Tibial nerve (tissue), 4 donors: ENCODE measurements around the gene NCKAP1.

Experiments used
- CTCF ChIP-seq, 5 experiments: fragments of 200-600 bp in 3 of 5; fragments of 450-650 bp in 2 of 5; sonication (generic) in 3 of 5; IDR thresholded peaks; one replicate each; pipeline ENCODE4 v1.5.1; 2016 to 2019; ENCODE audit warnings: antibody characterized with exemption in 5 of 5, mild to moderate bottlenecking in 3 of 5, moderate library complexity in 2 of 5
- EP300 ChIP-seq, 2 donors: sonication (generic); formaldehyde crosslinking; IDR thresholded peaks; one replicate each; pipeline ENCODE4 v1.6.1; 2017; ENCODE audit warnings: antibody characterized with exemption in 2 of 2, mild to moderate bottlenecking in 1 of 2
- POLR2A ChIP-seq, 2 donors: fragments of 450-650 bp; IDR thresholded peaks; one replicate each; pipeline ENCODE4 v1.6.1; 2017; ENCODE audit warnings: antibody characterized with exemption in 2 of 2, mild to moderate bottlenecking in 2 of 2, moderate library complexity in 2 of 2

- TF ChIP-seq POLR2A (IDR thresholded peaks at IDR 0.05) (no peak), CTCF (IDR thresholded peaks at IDR 0.05) (no peak), EP300 (IDR thresholded peaks at IDR 0.05) (no peak)
These were observed 39.9 kb upstream of the NCKAP1 start for GRCh38 chr2:183078163-183078463.
